ENCODE measurements around the gene CDV3. TPM values are rescaled to one million over a fixed set of nuclear protein-coding genes. Genes with fewer than 3 reads are reported as not detected.

CDV3 gene
- total RNA-seq, 1 experiment from 2014 or later = 81.4 TPM

DNA sequence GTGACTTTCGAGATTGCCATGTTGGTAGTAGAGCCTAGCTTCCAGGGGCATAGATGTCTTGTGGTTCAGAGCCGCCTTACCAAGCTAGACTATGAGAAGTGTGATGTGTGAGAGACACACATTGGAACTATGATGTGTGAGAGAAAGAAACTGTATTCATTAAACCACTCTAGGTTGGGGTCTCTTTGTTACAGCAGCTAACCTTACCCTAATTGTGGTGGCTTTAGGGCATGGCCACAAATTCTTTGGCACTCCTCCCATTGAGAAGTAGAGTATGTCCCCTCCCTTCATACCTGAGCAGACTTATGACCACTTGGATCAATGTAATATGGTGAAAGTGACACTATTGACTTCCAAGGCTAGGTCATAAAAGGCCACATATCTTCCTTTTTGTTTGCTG lies 35.3 kb upstream of the CDV3 start:
- Histone ChIP-seq H2AFZ (ENCODE audit: low read length) (no peak overlapping the region), H3K9me2 (replicated peaks; ENCODE audit: low read length) (no peaks in the 10 kb centered on the region), H3K9ac (ENCODE audit: low read length) (no peak overlapping the region), H3K36me3 (ENCODE audit: low read depth, low read length) (no peaks in the 10 kb centered on the region), H3K4me1 (ENCODE audit: insufficient read depth, low read length) (peaks cover 24% of the 10 kb centered on the region), H3K4me3 (ENCODE audit: low read length) (no peak overlapping the region), H3K79me2 (ENCODE audit: low read length) (no peaks in the 10 kb centered on the region), H3K27ac (ENCODE audit: low read length) (no peak overlapping the region), H3F3A (ENCODE audit: low read length, unreplicated experiment) (no peaks in the 10 kb centered on the region), H3K9me3 (ENCODE audit: low read length) (no peaks in the 10 kb centered on the region), H4K20me1 (ENCODE audit: low read length) (no peaks in the 10 kb centered on the region), H3K27me3 (ENCODE audit: low read length) (no peaks in the 10 kb centered on the region), H3K4me2 (ENCODE audit: low read length) (no peak overlapping the region)
- ChIA-PET CTCF (no interaction called here), POLR2A (ENCODE audit: unreplicated experiment) (no interaction called here)
- TF ChIP-seq EZH2phosphoT487 (IDR thresholded peaks at IDR 0.05; ENCODE audit: borderline replicate concordance, low read length) (no peak), EZH2 (IDR thresholded peaks at IDR 0.05; ENCODE audit: low read length, unreplicated experiment) (no peak)
- TF ChIP-seq, protein P1, sequence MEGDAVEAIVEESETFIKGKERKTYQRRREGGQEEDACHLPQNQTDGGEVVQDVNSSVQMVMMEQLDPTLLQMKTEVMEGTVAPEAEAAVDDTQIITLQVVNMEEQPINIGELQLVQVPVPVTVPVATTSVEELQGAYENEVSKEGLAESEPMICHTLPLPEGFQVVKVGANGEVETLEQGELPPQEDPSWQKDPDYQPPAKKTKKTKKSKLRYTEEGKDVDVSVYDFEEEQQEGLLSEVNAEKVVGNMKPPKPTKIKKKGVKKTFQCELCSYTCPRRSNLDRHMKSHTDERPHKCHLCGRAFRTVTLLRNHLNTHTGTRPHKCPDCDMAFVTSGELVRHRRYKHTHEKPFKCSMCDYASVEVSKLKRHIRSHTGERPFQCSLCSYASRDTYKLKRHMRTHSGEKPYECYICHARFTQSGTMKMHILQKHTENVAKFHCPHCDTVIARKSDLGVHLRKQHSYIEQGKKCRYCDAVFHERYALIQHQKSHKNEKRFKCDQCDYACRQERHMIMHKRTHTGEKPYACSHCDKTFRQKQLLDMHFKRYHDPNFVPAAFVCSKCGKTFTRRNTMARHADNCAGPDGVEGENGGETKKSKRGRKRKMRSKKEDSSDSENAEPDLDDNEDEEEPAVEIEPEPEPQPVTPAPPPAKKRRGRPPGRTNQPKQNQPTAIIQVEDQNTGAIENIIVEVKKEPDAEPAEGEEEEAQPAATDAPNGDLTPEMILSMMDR (conservative IDR thresholded peaks at IDR 0.05; ENCODE audit: low read depth, low read length) = no peak
- no peak for DNase-seq
- no peak for ATAC-seq
- no TSS peak for BruUV-seq (replicated peaks)
- intact Hi-C loops (cut with micrococcal nuclease) = no loop called here

DNA sequence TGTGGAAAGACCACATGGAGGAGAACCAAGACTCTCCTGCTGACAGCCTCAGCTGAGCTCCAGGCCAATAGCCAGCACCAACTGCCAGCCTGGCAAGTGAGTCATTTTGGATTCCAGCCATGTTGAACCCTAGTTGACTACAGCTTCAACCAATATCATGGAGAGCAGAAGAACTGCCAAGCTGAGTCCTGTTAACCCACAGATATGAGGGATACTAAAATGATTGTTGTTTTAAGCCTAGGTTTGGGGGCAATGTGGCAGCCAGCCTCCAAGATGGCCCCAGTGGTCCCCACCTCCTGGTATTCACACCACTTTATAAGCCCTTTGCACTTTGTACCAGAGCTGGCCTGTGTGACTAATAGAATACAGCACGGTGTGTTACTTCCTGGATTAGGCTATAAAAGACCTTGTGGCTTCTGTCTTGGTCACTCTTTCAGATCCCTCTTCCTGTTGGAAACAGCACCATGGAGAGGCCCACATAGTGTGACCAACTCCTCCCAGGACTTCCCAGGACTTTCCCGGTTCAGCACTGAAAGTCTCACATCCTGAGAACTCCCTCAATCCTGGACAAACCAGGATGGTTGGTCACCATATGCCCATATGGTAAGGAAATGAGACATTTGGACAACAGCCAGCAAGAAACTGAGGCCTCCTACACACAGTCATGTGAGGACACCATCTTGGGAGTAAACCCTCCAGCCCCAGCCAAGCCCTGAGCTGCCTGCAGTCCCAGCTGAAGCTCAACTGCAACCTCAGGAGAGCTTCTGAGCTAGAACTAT lies 32.4 kb upstream of the CDV3 start:
- peak overlapping the region; percentile 43 for H3K9ac ChIP-seq (ENCODE audit: low read length)
- peak; percentile 79 for ATAC-seq

More for the DNA sequence above, 32.4 kb upstream of the CDV3 start:
- no peaks in the 10 kb centered on the region for H3K27me3 ChIP-seq (ENCODE audit: low read length)
- no peaks in the 10 kb centered on the region for H3K79me2 ChIP-seq (ENCODE audit: low read length)
- peak; percentile 79 for DNase-seq
- TF ChIP-seq EZH2phosphoT487 (IDR thresholded peaks at IDR 0.05; ENCODE audit: borderline replicate concordance, low read length) (no peak), EZH2 (IDR thresholded peaks at IDR 0.05; ENCODE audit: low read length, unreplicated experiment) (no peak)
- TF ChIP-seq, protein P1 (conservative IDR thresholded peaks at IDR 0.05; ENCODE audit: low read depth, low read length) = no peak
- no peaks in the 10 kb centered on the region for H3K9me2 ChIP-seq (replicated peaks; ENCODE audit: low read length)
- CTCF ChIA-PET = no interaction called here
- intact Hi-C loops (cut with micrococcal nuclease) = loop anchor here (2.0 kb wide), 1 partner anchor 32 kb away; the partner anchor contains the start of gene CDV3
- peak overlapping the region; percentile 93 for H3K27ac ChIP-seq (ENCODE audit: low read length)
- H3K4me1 ChIP-seq (ENCODE audit: insufficient read depth, low read length) = peaks cover 31% of the 10 kb centered on the region
- no TSS peak for BruUV-seq (replicated peaks)
- 0 out of 2 replicates have a peak overlapping the region, but pooled peaks have one; percentile 30 for H2AFZ ChIP-seq (ENCODE audit: low read length)
- H3K9me3 ChIP-seq (ENCODE audit: low read length) = no peaks in the 10 kb centered on the region
- POLR2A ChIA-PET (ENCODE audit: unreplicated experiment) = interaction anchor here (1.1 kb wide), 1 partner anchor 32 kb away, joined by 4 read pairs; the partner anchor contains the start of gene CDV3
- H3F3A ChIP-seq (ENCODE audit: low read length, unreplicated experiment) = no peaks in the 10 kb centered on the region
- H3K4me2 ChIP-seq (ENCODE audit: low read length) = no peak overlapping the region; the same call in 1 of the 2 replicates
- H4K20me1 ChIP-seq (ENCODE audit: low read length) = no peaks in the 10 kb centered on the region
- no peak overlapping the region for H3K4me3 ChIP-seq (ENCODE audit: low read length)
- H3K36me3 ChIP-seq (ENCODE audit: low read depth, low read length) = no peaks in the 10 kb centered on the region

All from PC-3 (cell line).